Measurements from ENCODE around the gene SEC63.
"Not testable (repeated sequence)": the region's sequence is repeated elsewhere in the genome, so short reads cannot be mapped to it uniquely, and the experiment has no call there.

Gene SEC63

GRCh38 chr6:107957909-107958688, at the start of gene SEC63:
Gene SEC63 (minus strand): TSS chr6:107958208. CDS start chr6:107958009, 199 bp downstream.
- peak; percentile 98 for DNase-seq (ENCODE audit: low read depth)
- peak within 1 kb of the TSS; percentile 98 for H3K4me3 ChIP-seq (ENCODE audit: low read depth, low read length)
- no peak for TF ChIP-seq CTCF (conservative IDR thresholded peaks at IDR 0.05; ENCODE audit: low read depth, low read length)

GRCh38 chr6:108005961-108006360, 48.0 kb upstream of the SEC63 start:
- TF ChIP-seq CTCF (conservative IDR thresholded peaks at IDR 0.05; ENCODE audit: low read depth, low read length), result no peak
- DNase-seq (ENCODE audit: low read depth), result no peak
- no peak overlapping the region for H3K4me3 ChIP-seq (ENCODE audit: low read depth, low read length)

- DNase-seq (ENCODE audit: low read depth), result no peak
- no peak overlapping the region for H3K4me3 ChIP-seq (ENCODE audit: low read depth, low read length)
- TF ChIP-seq CTCF (conservative IDR thresholded peaks at IDR 0.05; ENCODE audit: low read depth, low read length), result no peak
Observed at GRCh38 chr6:108004861-108005260, 46.9 kb upstream of the SEC63 start.

GRCh38 chr6:108002365-108003221, 44.6 kb upstream of the SEC63 start:
- H3K4me3 ChIP-seq (ENCODE audit: low read depth, low read length), result no peak overlapping the region
- peak; percentile 31 for DNase-seq (ENCODE audit: low read depth)
- TF ChIP-seq CTCF (conservative IDR thresholded peaks at IDR 0.05; ENCODE audit: low read depth, low read length), result no peak

GRCh38 chr6:108001696-108002231, 43.8 kb upstream of the SEC63 start:
- no peak for TF ChIP-seq CTCF (conservative IDR thresholded peaks at IDR 0.05; ENCODE audit: low read depth, low read length)
- no peak for DNase-seq (ENCODE audit: low read depth)

GRCh38 chr6:108000259-108000658, 42.3 kb upstream of the SEC63 start:
- DNase-seq (ENCODE audit: low read depth); H3K4me3 ChIP-seq (ENCODE audit: low read depth, low read length): not testable (repeated sequence)

More at GRCh38 chr6:108001696-108002231, 43.8 kb upstream of the SEC63 start:
- no peak overlapping the region for H3K4me3 ChIP-seq (ENCODE audit: low read depth, low read length)

- DNase-seq (ENCODE audit: low read depth), result no peak
- no peak for TF ChIP-seq CTCF (conservative IDR thresholded peaks at IDR 0.05; ENCODE audit: low read depth, low read length)
Observed at GRCh38 chr6:107999341-107999740, 41.3 kb upstream of the SEC63 start.

More at GRCh38 chr6:107999341-107999740, 41.3 kb upstream of the SEC63 start:
- H3K4me3 ChIP-seq (ENCODE audit: low read depth, low read length), result no peak overlapping the region
